ENCODE data around the gene ACOT7.

Gene ACOT7

DNA sequence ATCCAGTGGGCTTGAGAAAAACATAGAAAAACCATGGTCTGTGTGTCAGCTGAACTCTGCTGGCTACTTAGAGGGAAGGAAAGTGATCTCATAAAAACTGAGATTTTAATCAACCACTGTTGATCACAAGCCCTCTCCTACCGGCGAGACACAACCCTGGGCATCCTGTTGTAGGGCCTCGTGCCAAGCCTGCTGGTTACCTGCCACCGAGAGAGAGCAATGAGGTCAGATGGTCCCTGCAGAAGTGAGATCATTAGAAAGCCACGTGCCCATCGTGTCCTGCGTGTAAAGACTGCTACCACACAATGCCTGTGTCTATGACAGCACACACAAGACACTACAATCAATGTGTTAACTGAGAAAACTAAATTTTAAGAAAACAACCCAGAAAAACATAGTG, 91.0 kb downstream of the ACOT7 start:
- Histone ChIP-seq H3K27ac (no peak overlapping the region), H3K27me3 (no peaks in the 10 kb centered on the region), H3K4me1 (ENCODE audit: control insufficient read depth in 1 of 2, insufficient read depth in 1 of 2, low read depth in 1 of 2, low read length in 1 of 2) (no peaks in the 10 kb centered on the region), H3K4me3 (ENCODE audit: low read depth in 1 of 2, low read length in 1 of 2) (no peak overlapping the region), H3K9me3 (no peaks in the 10 kb centered on the region), H3K36me3 (no peaks in the 10 kb centered on the region)
- TF ChIP-seq, protein P1, sequence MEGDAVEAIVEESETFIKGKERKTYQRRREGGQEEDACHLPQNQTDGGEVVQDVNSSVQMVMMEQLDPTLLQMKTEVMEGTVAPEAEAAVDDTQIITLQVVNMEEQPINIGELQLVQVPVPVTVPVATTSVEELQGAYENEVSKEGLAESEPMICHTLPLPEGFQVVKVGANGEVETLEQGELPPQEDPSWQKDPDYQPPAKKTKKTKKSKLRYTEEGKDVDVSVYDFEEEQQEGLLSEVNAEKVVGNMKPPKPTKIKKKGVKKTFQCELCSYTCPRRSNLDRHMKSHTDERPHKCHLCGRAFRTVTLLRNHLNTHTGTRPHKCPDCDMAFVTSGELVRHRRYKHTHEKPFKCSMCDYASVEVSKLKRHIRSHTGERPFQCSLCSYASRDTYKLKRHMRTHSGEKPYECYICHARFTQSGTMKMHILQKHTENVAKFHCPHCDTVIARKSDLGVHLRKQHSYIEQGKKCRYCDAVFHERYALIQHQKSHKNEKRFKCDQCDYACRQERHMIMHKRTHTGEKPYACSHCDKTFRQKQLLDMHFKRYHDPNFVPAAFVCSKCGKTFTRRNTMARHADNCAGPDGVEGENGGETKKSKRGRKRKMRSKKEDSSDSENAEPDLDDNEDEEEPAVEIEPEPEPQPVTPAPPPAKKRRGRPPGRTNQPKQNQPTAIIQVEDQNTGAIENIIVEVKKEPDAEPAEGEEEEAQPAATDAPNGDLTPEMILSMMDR (IDR thresholded peaks at IDR 0.05) = no peak

- H3K27ac ChIP-seq = no peak overlapping the region
- TF ChIP-seq, protein P1 (IDR thresholded peaks at IDR 0.05) = no peak
- H3K4me3 ChIP-seq (ENCODE audit: low read depth in 1 of 2, low read length in 1 of 2) = no peak overlapping the region
- H3K36me3 ChIP-seq = no peaks in the 10 kb centered on the region
- no peaks in the 10 kb centered on the region for H3K27me3 ChIP-seq
- no peaks in the 10 kb centered on the region for H3K4me1 ChIP-seq (ENCODE audit: control insufficient read depth in 1 of 2, insufficient read depth in 1 of 2, low read depth in 1 of 2, low read length in 1 of 2)
- H3K9me3 ChIP-seq = no peaks in the 10 kb centered on the region
Observed at GRCh38 chr1:6301526-6301925, 92.0 kb downstream of the ACOT7 start.

GRCh38 chr1:6300342-6301048, 93.1 kb downstream of the ACOT7 start:
- H3K27me3 ChIP-seq = no peaks in the 10 kb centered on the region
- H3K4me3 ChIP-seq (ENCODE audit: low read depth in 1 of 2, low read length in 1 of 2) = no peak overlapping the region
- H3K27ac ChIP-seq = no peak overlapping the region
- TF ChIP-seq, protein P1 (IDR thresholded peaks at IDR 0.05) = no peak
- H3K36me3 ChIP-seq = no peaks in the 10 kb centered on the region
- no peaks in the 10 kb centered on the region for H3K9me3 ChIP-seq
- H3K4me1 ChIP-seq (ENCODE audit: control insufficient read depth in 1 of 2, insufficient read depth in 1 of 2, low read depth in 1 of 2, low read length in 1 of 2) = no peaks in the 10 kb centered on the region

GRCh38 chr1:6299557-6300165, 93.9 kb downstream of the ACOT7 start:
- Histone ChIP-seq H3K27me3 (no peaks in the 10 kb centered on the region), H3K4me1 (ENCODE audit: control insufficient read depth in 1 of 2, insufficient read depth in 1 of 2, low read depth in 1 of 2, low read length in 1 of 2) (no peaks in the 10 kb centered on the region), H3K9me3 (no peaks in the 10 kb centered on the region), H3K4me3 (ENCODE audit: low read depth in 1 of 2, low read length in 1 of 2) (no peak overlapping the region), H3K27ac (no peak overlapping the region), H3K36me3 (no peaks in the 10 kb centered on the region)
- TF ChIP-seq, protein P1 (IDR thresholded peaks at IDR 0.05) = no peak

DNA sequence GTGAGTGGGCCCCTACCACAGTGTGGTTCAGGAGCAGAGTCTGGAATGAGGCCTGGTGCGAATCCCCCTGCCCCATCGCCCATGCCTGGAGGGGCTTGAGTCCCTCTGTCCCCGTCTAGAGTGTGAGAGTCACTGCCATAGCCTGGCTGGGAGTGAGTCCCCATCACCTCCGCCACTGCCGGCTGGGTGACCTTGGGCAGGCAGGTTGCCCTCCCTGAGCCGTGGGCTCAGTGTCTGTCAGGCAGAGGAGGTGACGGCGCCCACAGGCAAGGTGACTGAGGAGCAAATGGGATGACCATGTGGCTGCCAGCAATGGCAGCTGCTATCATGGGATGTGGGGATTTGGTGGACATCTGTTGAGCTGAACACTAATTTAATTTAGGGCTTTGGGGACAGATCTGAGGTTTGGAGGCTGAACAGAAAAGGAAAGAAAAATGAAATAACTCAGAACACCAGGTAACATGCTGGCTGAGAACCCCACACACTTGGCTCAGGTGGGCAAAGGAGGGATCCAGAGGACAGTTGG, 94.6 kb downstream of the ACOT7 start:
- no peaks in the 10 kb centered on the region for H3K9me3 ChIP-seq
- no peaks in the 10 kb centered on the region for H3K36me3 ChIP-seq
- H3K27ac ChIP-seq = no peak overlapping the region
- TF ChIP-seq, protein P1 (IDR thresholded peaks at IDR 0.05) = no peak
- H3K4me3 ChIP-seq (ENCODE audit: low read depth in 1 of 2, low read length in 1 of 2) = no peak overlapping the region
- H3K4me1 ChIP-seq (ENCODE audit: control insufficient read depth in 1 of 2, insufficient read depth in 1 of 2, low read depth in 1 of 2, low read length in 1 of 2) = no peaks in the 10 kb centered on the region
- H3K27me3 ChIP-seq = no peaks in the 10 kb centered on the region
